Skeletal muscle cell (primary cell): Measurements from ENCODE around the gene GALNT12.

Source experiments
- DNase-seq: peaks from one replicate; pipeline ENCODE4 v3.0.0-alpha.2; 2010; ENCODE audit warnings: low read depth
- H3K4me3 ChIP-seq: 2 replicates; pipeline ENCODE4 v1.5.1; 2011; ENCODE audit warnings: low read depth, mild to moderate bottlenecking, control low read depth, low read length, moderate library complexity

The GALNT12 gene

DNA sequence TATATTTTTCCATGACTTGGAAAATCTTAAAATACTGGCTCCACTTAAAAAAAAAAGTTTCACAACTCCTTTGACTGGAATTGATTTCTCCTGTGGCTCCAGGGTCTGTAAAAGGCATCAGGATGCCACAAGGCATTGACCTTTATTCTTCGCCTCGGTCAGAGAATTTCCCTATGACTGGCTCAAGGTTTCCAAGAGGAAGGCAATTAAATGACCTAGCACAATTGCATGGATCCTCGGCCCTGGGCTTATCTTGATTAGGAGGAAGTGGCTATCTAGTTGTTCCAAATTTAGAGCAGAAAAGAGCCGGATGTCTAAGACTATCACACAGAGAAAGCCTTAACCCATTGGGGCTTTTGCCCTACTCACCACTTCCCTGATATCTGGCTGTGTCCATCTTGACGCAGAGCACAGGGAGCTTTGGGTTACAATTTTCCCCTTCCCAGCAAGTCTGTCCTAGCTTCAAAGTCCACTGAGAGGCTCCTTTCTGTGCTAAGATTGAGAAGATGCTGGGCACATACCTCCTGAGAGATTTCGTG, 79.3 kb downstream of the GALNT12 start:
- H3K4me3 ChIP-seq: no peak overlapping the region
- no peak for DNase-seq

DNA sequence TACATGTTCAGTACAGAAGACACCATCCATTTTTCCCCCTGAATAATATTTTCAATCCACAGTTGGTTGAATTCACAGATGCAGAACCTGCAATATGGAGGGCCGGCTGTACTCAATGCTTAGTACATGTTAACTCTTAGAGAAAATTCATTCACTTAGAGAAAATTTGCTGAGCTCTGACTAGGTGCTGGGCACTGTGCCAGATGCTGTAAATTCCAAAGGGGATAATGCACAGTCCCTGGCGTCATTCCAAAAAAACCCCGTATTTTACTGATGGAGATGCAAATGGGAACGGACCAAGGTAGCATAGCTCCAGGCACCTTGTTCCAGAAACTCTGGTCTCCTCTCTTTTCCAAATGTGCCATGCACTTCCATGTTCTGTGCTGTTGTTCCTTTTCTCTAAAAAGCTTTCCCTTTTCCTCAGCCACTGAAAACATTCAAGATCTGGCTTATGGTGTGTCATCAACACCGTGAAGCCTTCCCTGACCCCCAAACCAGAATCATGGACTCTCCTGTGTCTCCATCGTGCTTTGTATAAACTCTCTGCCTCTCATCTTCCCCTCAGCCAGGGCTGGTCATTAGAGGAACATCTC, 80.5 kb downstream of the GALNT12 start:
- DNase-seq: no peak
- no peak overlapping the region for H3K4me3 ChIP-seq

DNA sequence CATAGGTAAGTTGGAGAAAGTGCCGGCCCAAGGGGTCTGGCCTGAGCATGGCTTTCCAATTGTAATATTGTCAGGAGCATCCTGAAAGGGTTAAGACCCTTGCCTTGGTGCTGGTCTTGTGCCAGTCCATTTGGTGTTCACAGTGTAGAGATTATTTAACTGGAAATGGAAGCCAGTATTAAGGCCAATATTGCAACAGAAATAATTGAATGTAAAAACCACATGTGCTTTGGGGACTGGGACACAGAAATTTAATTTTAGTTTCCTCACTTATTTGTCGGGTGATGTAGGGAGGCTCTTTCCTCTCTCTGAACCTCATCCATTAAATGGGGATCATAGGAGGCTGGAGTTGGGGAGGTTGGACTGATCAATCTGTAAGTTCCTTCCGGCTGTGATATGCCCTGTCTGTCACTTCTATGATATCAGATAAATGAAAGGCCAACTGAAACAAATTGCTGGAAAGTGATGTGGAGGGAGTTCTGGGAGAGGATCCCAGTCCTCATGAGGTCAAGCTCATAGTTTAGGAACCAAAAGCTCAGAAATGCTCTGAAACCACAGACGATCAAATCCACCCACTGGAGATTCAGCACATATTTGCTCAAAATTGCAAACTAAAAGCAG, 81.4 kb downstream of the GALNT12 start:
- DNase-seq: no peak
- H3K4me3 ChIP-seq: no peak overlapping the region

DNA sequence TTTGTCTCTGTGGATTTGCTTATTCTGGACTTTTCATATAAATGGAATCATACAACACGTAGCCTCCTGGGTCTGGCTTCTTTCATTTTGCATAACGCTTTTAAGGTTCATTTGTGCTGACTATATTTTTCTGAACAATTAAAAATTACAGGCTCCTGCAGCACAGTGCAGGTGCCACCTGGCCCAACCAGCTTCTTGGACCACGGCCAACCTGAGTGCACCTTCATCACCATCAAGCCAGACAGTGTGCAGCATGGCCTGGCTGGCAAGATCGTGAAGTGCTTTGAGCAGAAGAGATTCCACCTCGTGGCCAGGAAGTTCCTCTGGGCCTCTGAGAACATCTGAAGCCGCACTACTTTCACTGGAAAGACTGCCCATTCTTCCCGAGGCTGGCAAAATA, 82.8 kb downstream of the GALNT12 start:
- H3K4me3 ChIP-seq: no peak overlapping the region
- no peak for DNase-seq

DNA sequence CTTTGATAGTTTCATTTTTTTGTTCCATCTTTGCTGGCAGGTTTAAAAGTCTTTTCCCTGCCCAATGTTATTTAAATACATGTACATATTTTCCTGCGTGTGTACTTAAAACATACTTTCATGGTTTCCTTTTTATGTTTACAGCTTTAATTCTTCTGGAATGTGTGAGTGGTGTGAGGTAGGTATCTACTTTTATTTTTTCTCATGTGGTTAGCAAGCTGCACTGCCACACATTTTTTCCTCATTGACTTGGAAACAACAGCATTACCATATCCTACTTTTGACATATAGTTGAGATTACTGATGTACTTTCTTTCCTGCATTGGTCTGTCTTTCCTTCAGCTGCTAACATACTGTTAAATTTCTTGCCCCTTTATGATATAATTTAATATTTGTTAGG, 84.8 kb downstream of the GALNT12 start:
- DNase-seq: no peak
- H3K4me3 ChIP-seq: no peak overlapping the region

DNA sequence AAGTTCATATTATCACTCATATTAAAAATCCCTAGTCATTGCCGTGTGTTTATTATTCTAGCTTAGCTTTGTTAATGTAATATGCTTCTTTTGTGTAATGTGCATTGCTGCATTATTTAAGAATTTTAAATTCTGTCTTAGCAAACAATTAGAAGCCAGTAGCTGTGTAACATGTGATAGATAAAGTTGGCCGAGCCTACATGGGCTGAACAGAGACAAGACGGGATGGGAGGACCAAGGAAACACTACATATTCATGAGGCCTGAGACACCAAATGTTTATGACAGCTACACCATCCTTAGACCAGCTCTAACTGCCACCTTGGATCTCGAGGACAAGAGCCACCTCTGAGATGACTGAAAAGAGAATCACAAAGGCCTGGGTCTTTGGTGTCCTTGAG, 85.2 kb downstream of the GALNT12 start:
- DNase-seq: no peak

DNA sequence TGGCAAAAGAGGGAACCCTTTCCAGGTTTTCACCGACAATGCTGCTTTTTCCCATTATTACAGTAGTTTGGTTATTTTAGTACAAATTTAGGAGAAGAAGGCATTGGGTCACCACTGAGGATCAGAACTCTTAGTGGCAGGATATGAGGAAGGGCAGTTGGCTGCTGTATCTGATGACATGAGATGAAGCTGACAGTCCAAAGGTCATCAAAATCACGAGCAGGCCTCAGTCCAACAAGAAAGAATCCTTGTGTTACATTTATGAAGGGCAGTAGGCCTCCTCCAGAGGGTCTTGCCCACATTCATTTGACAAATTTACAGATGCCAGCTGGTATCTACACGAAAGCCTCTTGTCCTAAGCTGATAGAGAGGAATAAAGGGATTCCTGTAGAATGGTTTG, 86.7 kb downstream of the GALNT12 start:
- no peak for DNase-seq

More for the DNA sequence above, 85.2 kb downstream of the GALNT12 start:
- no peak overlapping the region for H3K4me3 ChIP-seq

DNA sequence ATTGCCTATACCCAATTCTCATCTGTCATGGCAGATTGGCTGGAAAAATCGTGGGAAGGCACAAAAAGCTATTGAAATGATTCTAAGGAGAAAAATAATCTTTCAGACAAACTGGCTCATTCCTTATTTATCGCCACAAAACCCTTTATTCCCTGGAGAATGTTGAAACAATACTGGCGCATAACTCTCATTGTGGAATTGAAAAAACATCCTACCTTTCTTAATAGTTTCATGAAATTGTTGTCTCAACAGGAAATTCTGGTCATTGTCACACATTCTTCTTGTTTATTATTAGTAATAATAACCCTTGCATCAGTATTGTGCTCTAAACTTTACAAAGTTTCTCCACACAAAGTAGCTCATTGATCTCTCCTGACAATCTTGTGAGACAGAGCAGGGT, 87.3 kb downstream of the GALNT12 start:
- no peak overlapping the region for H3K4me3 ChIP-seq
- DNase-seq: no peak

More for the DNA sequence above, 86.7 kb downstream of the GALNT12 start:
- no peak overlapping the region for H3K4me3 ChIP-seq

DNA sequence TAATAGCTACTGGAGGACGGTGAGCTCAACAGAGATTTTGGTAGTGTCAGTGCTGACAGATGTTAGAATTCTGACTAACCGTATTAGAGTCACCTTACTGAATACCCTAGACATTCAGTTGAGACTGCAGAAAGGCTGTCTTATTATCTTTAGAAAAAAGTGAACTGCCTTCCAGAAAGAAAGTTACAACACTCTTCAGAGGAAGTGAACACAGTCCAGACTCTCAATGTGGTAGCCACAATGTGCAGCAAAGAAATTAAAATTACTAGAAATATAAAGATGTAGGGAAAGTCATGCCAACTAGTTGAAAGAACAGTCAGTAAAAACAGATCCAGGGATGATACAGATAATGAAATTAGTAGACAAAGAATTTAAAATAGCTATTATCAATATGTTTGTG, 89.2 kb downstream of the GALNT12 start:
- H3K4me3 ChIP-seq: no peak overlapping the region
- no peak for DNase-seq

DNA sequence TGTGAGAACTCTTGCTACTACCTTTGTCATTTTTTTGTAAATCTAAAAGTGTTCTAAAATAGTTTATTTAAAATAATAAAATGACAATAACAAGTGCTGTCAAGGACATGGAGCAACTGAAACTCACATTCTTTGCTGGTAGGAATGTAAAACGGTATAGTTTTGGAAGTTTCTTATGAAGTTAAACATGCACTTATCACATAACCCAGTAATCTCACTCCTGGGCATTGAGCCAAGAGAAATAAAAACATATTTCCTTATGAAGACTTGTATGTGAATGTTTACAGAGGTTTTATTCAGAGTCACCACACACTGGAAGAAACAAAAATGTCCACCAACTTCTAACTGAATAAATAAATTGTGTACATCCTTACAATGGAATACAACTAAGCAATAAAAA, 90.3 kb downstream of the GALNT12 start:
- DNase-seq: no peak
- H3K4me3 ChIP-seq: no peak overlapping the region

DNA sequence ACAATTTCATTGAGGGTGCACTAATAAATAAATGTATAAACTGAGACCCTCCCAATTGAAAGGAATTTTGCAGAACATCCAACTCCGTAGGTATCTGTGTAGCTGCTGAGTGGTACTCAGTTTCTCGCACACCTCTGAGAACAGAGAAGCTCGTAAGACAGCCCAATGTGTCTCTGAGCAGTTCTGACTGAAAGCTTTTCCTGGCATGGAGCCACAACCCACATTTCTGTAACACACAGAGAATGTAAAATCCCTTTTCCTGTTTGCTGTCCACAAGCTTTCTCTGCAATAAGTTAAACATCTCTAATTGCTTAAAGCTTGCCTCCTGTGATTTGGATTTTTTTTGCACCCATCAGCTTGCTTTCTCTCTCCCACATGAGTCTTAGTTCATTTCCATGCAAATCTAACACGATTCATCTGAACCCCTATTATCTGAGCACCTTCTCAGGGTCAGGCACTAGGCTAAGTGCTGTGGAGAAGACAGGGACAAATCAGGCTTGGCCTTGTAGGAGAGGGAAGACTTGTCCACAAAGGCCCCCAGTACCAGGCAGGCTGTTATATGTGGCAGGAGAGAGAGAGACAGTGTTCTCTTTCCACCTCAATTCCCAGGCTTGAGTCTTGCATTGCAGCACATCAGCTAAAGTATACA, 92.1 kb downstream of the GALNT12 start:
- H3K4me3 ChIP-seq: no peak overlapping the region
- DNase-seq: peak; percentile 76
